Natural killer cell treated with Interleukin-12 subunit alpha and Interleukin-12 subunit beta and Interleukin-15 and Interleukin-18, amount 100 ng/mL, for 72 hours (primary cell): Measurements from ENCODE around the gene PNPO. TPM values are rescaled to one million over a fixed set of nuclear protein-coding genes. Genes with fewer than 3 reads are reported as not detected.
"Not testable (repeated sequence)": the region's sequence is repeated elsewhere in the genome, so short reads cannot be mapped to it uniquely, and the experiment has no call there.

Source experiments
- ATAC-seq, 2 donors: fragments of 150-1000 bp; cut with Tn5 transposase in 1 of 2; sonication (Bioruptor Pico), chemical (Tn5 transposase) in 1 of 2; 2 replicates each; pipeline ENCODE4 v1.10.0; 2021
- DNase-seq: peaks from one replicate; pipeline ENCODE4 v3.0.0; 2022; ENCODE audit warnings: low spot score
- H3K27ac Mint-ChIP-seq, 2 donors: 1 replicate in 1 of 2; 2 replicates in 1 of 2; pipeline ENCODE4 v1.8.0; 2022; ENCODE audit warnings: mixed read lengths in 2 of 2, mild to moderate bottlenecking in 1 of 2, moderate library complexity in 1 of 2
- H3K27me3 Mint-ChIP-seq, 2 donors: 1 replicate in 1 of 2; 2 replicates in 1 of 2; pipeline ENCODE4 v1.8.0; 2022; ENCODE audit warnings: mixed read lengths in 2 of 2
- H3K36me3 Mint-ChIP-seq: one replicate; pipeline ENCODE4 v1.8.0; 2022; ENCODE audit warnings: mixed read lengths
- H3K4me1 Mint-ChIP-seq, 2 donors: 1 replicate in 1 of 2; 2 replicates in 1 of 2; pipeline ENCODE4 v1.8.0; 2022; ENCODE audit warnings: low read depth in 2 of 2, mixed read lengths in 2 of 2, mild to moderate bottlenecking in 1 of 2
- H3K4me3 Mint-ChIP-seq: one replicate; pipeline ENCODE4 v1.8.0; 2022; ENCODE audit warnings: mixed read lengths
- H3K9me3 Mint-ChIP-seq: 2 replicates; pipeline ENCODE4 v1.8.0; 2022; ENCODE audit warnings: mixed read lengths
- total RNA-seq, 2 donors: library from RNA; stranded (reverse); gene quantifications; one replicate each; pipeline ENCODE4 v1.2.3, GENCODE V29; 2022

PNPO gene
- total RNA-seq, 2 donors from 2014 or later, result 21.5 to 39.9 TPM

DNA sequence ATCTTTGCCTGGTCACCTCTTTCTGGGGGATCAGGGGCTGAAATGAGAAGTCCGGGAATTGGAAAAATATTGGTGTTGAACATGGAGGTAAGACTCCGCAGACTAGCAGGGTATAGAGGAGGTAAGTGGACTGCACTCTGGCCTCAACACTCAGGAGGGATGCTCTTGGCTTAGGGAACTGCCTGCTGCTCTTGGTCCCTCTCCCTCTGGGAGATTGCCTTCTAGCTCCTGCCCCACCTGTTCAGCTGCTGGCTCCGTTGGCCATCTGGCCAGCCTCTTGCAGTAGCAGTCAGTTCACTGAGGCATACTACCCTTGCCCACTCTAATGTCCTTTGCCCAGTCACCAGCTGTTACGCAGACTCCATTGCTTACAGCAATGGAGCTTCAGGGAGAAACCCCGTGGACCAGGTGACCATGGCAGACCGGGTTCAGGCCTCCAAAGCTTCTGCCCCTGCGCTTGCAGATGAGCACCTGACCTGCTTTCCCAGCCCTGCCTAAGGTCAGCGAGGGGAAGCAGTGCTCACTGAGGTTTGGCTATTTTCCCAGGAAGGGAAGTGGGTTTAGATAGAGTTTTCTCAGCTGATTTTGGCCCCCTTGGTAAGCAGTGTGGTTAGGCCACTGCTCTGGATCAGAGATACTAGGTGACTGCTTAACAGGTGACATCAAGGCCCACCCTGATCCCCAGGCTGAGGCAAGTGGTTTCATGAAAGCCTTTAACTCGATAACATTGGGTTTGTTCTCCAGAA is 41.4 kb downstream of the PNPO start:
- Mint-ChIP-seq H3K36me3 (peaks cover 15% of the 10 kb centered on the region), H3K9me3 (no peaks in the 10 kb centered on the region), H3K4me3 (no peak overlapping the region), H3K4me1 (peaks cover 14 to 22% of the 10 kb centered on the region in 2 donors), H3K27ac (no peak overlapping the region), H3K27me3 (no peaks in the 10 kb centered on the region)
- ATAC-seq (no peak), DNase-seq (no peak)

DNA sequence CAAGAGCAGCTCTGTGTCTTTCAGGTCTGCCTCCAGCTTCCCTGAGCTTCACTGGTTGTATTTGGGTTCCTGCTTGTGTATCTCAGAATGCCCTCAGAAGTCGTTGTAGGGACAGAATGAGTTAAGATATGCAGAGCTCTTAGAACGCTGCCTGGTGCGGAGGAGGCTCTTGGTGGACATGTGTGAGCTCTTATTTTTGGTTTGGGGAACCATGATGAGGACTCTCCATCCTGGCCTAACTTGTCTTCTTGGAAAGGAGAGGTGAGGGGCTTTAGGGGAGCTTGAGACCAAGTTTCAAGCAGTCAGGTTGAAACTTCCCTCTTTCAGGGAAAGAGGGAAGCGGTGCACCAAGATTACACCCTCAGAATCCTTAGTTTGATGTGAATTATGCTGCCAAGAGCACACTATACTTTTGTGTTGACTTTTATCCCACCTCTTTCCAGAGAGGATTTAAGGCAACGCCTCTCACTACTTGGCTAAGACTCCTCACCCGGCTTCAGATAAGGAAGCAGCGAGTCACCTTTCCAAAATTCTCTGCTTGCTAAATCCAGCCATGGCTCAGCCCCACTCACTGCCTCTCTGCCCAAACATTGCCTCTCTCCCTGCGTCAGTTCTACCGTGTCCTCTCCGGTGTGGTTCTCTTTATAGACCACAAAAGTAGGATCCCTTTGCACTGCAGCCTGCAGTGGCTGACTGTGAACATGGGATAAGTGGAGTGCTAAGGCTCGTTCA is 42.3 kb downstream of the PNPO start:
- Mint-ChIP-seq H3K27ac (no peak overlapping the region), H3K27me3 (no peaks in the 10 kb centered on the region), H3K4me3 (no peak overlapping the region), H3K36me3 (peaks cover 15% of the 10 kb centered on the region), H3K4me1 (peaks cover 16 to 25% of the 10 kb centered on the region in 2 donors), H3K9me3 (no peaks in the 10 kb centered on the region)
- ATAC-seq, result no peak
- DNase-seq, result no peak

DNA sequence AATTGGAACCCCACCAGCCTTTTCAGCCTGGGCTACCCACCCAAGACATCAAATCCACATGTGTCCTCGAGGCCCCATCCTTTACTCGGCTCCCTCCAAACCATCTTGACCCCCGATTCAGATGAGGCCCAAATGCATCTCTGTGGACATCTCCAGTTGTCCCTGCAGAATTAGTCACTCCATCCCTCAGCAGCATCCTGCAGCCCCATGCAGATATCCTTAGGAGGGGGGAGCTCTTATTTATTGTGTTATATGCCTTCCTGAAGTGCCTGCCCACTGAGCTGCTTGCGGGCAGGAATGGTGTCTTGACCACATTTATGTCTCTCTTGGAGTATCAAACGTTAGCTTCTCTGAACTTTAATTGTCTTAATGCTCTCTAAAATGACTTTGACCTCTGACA is 45.1 kb downstream of the PNPO start:
- ATAC-seq (no peak), DNase-seq (no peak)
- Mint-ChIP-seq H3K4me1 (peaks cover 21 to 26% of the 10 kb centered on the region in 2 donors), H3K27me3 (no peaks in the 10 kb centered on the region), H3K9me3 (no peaks in the 10 kb centered on the region), H3K36me3 (peaks cover 4% of the 10 kb centered on the region), H3K27ac (no peak overlapping the region), H3K4me3 (no peak overlapping the region)

DNA sequence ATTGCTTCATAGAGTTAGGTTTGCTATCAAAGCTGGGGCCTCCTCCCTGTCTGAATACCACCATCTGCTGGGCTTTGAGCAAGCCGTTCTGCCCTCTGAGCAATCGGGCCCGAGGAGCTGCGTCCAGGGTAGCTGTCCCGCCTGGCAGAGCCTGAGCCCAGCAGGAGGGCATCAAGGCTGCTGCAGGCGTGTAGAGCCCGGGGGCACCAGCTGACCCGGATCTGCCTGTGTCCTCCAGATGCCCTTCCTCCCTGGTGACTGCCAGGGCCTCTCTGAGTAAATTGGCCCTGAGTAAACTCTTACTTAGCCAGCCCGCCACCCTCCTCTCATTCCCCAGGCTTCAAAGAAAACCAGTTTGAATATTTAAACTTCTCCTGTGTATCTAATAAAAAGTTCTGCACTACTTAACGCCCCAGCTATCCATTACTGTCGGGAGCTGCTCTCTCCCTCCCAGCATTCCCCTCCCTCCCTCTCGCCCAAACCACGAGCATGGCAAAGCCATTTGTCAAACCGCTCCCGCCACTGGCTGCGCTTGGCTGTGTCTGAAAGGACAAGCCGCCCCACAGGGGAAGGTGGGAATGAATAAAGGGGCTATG is 46.0 kb downstream of the PNPO start:
- Mint-ChIP-seq H3K4me3 (no peak overlapping the region), H3K27me3 (no peaks in the 10 kb centered on the region), H3K9me3 (no peaks in the 10 kb centered on the region), H3K27ac (no peak overlapping the region), H3K36me3 (peaks cover 4% of the 10 kb centered on the region), H3K4me1 (peaks cover 21 to 22% of the 10 kb centered on the region in 2 donors)
- DNase-seq (no peak), ATAC-seq (no peak)

DNA sequence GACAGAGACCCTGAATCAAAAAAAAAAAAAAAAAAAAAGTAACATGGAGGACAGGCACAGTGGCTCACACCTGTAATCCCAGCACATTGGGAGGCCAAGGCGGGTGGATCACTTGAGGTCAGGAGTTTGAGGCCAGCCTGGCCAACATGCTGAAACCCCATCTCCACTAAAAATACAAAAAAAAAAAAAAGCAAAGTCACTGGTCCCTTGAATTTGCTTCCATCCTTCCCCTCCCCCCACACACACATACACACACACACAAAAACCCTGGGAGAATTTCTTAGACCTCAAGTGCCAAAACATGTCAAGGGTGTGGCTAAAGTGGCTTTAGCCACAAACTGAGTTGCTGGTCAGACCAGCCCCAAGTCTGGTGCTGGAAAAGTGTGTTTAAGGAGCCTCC is 47.1 kb downstream of the PNPO start:
- not testable (repeated sequence) for DNase-seq, H3K36me3 Mint-ChIP-seq, H3K4me3 Mint-ChIP-seq, H3K9me3 Mint-ChIP-seq, ATAC-seq, H3K27me3 Mint-ChIP-seq
- peak overlapping the region in 1 of 2 donors; percentile 27 for H3K27ac Mint-ChIP-seq
- H3K4me1 Mint-ChIP-seq, result peaks cover 16 to 17% of the 10 kb centered on the region in 2 donors

- Mint-ChIP-seq H3K27me3 (no peaks in the 10 kb centered on the region), H3K9me3 (no peaks in the 10 kb centered on the region), H3K4me1 (peaks cover 13 to 17% of the 10 kb centered on the region in 2 donors), H3K36me3 (no peaks in the 10 kb centered on the region), H3K27ac (peak overlapping the region in 1 of 2 donors; percentile 27), H3K4me3 (no peak overlapping the region)
- no peak for DNase-seq
- no peak for ATAC-seq
These were observed 47.8 kb downstream of the PNPO start for GRCh38 chr17:47989159-47989558.

GRCh38 chr17:47989700-47990099 is 48.3 kb downstream of the PNPO start:
- H3K4me3 Mint-ChIP-seq, result no peak overlapping the region

GRCh38 chr17:47990962-47991731 is 49.8 kb downstream of the PNPO start:
- H3K27me3 Mint-ChIP-seq, result no peaks in the 10 kb centered on the region
- DNase-seq (no peak), ATAC-seq (no peak)
- H3K27ac Mint-ChIP-seq, result no peak overlapping the region
- no peaks in the 10 kb centered on the region for H3K36me3 Mint-ChIP-seq
- no peak overlapping the region for H3K4me3 Mint-ChIP-seq
- H3K9me3 Mint-ChIP-seq, result no peaks in the 10 kb centered on the region
- H3K4me1 Mint-ChIP-seq, result peaks cover 13 to 17% of the 10 kb centered on the region in 2 donors

More at GRCh38 chr17:47989700-47990099, 48.3 kb downstream of the PNPO start:
- H3K36me3 Mint-ChIP-seq, result no peaks in the 10 kb centered on the region
- H3K4me1 Mint-ChIP-seq, result peaks cover 13 to 17% of the 10 kb centered on the region in 2 donors
- no peak overlapping the region for H3K27ac Mint-ChIP-seq
- DNase-seq (no peak), ATAC-seq (no peak)
- no peaks in the 10 kb centered on the region for H3K27me3 Mint-ChIP-seq
- no peaks in the 10 kb centered on the region for H3K9me3 Mint-ChIP-seq

DNA sequence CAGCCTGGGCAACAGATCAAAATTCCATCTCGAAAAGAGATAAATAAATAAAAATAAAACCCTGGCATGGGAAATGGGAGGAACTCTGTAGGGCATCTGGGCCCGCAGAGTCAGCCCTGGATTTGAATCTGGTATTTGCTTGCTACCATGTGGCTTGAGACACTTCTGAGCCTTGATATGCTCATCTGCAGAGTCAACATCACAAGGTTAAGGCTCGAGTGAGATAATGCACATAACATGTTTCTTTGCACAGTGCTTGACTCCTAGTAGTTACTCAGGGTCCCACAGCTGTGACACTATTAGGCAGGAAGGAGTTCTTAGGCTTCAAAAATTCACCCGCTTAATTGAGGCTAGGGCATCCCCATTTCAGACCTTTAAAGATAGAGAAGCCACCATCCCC is 50.8 kb downstream of the PNPO start:
- H3K9me3 Mint-ChIP-seq, result no peaks in the 10 kb centered on the region
- no peak for ATAC-seq
- no peaks in the 10 kb centered on the region for H3K36me3 Mint-ChIP-seq
- DNase-seq, result no peak
- no peak overlapping the region for H3K4me3 Mint-ChIP-seq
- no peaks in the 10 kb centered on the region for H3K27me3 Mint-ChIP-seq
- H3K27ac Mint-ChIP-seq, result no peak overlapping the region
- peaks cover 13 to 17% of the 10 kb centered on the region in 2 donors for H3K4me1 Mint-ChIP-seq

DNA sequence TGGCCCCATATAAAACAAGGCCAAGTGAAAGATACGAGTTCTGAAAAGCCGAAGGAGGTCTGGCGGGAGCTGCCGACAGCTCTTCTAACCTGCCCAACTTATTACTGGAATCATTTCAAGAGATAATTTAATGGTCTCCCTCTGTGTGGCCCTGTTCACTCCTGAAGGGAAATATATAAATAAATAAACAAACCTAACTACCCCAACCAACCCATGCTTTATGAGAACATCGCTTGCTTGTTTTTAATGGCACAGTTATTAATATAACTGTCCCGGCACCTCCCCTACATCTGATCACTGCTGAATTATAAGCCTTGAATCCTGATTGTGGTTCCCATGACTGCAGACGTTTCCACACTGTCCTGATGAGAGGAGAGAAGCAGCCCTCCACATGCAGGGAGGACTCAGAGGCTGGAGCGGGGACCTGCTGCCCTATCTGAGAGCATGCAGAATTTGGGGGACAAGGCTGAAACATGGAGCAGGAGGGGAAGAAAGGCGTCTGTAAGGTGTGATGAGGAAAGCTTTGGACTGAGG is 51.7 kb downstream of the PNPO start:
- ATAC-seq (no peak), DNase-seq (no peak)
- Mint-ChIP-seq H3K27me3 (no peaks in the 10 kb centered on the region), H3K36me3 (no peaks in the 10 kb centered on the region), H3K4me1 (peaks cover 13 to 17% of the 10 kb centered on the region in 2 donors), H3K4me3 (no peak overlapping the region), H3K9me3 (no peaks in the 10 kb centered on the region), H3K27ac (no peak overlapping the region)

GRCh38 chr17:47993964-47994363 is 52.6 kb downstream of the PNPO start:
- H3K27me3 Mint-ChIP-seq, result no peaks in the 10 kb centered on the region
- ATAC-seq (no peak), DNase-seq (no peak)
- no peaks in the 10 kb centered on the region for H3K36me3 Mint-ChIP-seq
- H3K9me3 Mint-ChIP-seq, result no peaks in the 10 kb centered on the region
- no peak overlapping the region for H3K27ac Mint-ChIP-seq
- H3K4me1 Mint-ChIP-seq, result peaks cover 8 to 11% of the 10 kb centered on the region in 2 donors
- no peak overlapping the region for H3K4me3 Mint-ChIP-seq

DNA sequence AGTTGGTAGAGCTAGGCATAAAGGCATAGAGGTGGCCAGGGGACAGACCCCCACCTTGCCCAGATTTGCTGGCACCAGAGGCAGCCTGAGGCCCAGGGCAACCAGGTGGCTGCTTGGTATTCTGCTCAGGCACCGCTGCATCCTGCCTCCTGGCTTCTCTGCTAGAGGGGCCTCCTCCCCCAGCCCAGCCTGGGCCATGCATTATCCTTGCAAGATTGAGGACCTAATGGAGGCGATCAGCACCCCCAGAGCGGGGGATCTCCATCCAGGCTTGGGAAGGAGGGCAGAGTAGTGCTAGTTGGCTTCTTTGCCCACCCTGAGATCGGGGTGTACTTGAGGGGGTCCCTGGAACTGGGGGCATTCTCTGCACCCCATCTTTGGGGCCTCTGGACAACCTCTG is 53.4 kb downstream of the PNPO start:
- Mint-ChIP-seq H3K27me3 (peaks cover 0 to under 1% of the 10 kb centered on the region in 2 donors), H3K4me1 (peaks cover 3% of the 10 kb centered on the region in 2 donors), H3K27ac (no peak overlapping the region), H3K9me3 (no peaks in the 10 kb centered on the region), H3K4me3 (no peak overlapping the region), H3K36me3 (no peaks in the 10 kb centered on the region)
- ATAC-seq (no peak), DNase-seq (no peak)

DNA sequence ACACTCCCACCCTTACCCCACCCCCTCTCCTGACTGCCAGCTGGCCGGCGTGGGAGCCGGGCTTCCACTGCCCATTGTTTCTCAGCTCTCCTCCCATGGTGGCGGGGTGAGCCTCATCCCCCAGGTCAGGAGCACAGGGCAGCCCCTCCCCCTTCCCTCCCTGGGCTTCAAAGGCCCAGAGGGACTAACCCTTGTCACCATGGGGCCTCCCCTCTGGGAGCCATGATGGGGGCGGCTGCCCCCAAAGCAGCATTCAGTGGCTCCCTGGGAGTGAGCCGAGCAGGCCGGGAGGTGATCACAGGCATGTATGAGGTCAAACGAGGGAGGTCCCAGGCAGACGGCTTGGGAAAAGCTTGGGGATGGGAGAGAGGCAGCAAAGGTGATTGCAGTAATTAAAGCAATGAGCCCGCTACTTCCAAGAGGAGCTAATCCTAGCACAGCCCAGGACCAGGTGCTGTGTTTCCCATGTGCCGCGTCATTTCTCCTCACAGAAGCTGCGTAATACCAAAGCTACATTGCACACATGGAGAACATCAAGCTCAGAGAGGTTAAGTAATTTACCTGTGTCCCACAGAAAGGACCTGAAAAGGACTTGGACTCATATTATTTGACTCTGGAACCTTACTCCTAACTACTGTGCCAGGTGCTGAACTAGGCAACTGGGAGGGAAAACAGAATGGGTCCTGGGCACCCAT is 54.0 kb downstream of the PNPO start:
- H3K4me1 Mint-ChIP-seq, result no peaks in the 10 kb centered on the region
- no peak overlapping the region for H3K27ac Mint-ChIP-seq
- no peaks in the 10 kb centered on the region for H3K36me3 Mint-ChIP-seq
- DNase-seq, result no peak
- H3K9me3 Mint-ChIP-seq, result no peaks in the 10 kb centered on the region
- H3K27me3 Mint-ChIP-seq, result peaks cover 0 to 2% of the 10 kb centered on the region in 2 donors
- no peak for ATAC-seq
- no peak overlapping the region for H3K4me3 Mint-ChIP-seq
